ENCODE measurements around the gene SGMS1. TPM values are rescaled to one million over a fixed set of nuclear protein-coding genes. Genes with fewer than 3 reads are reported as not detected.

The SGMS1 gene
- total and polyA plus RNA-seq, 12 donors: 7.3 to 24.3 (median 17.1) TPM

GRCh38 chr10:50438049-50438936 is 185.5 kb downstream of the SGMS1 start:
- ATAC-seq (no peak), DNase-seq (no peak)
- Histone ChIP-seq H3K36me3 (no peaks in the 10 kb centered on the region), H3K9me3 (no peaks in the 10 kb centered on the region), H3K27ac (no peak overlapping the region), H3K4me3 (no peak overlapping the region), H3K27me3 (no peaks in the 10 kb centered on the region), H3K4me1 (peaks cover 0 to 35% (median 0%) of the 10 kb centered on the region in 9 donors)
- WGBS, 2 donors: 87 to 95% methylated on average over 6 of the region's 6 CpGs
- TF ChIP-seq CTCF (IDR thresholded peaks at IDR 0.05): no peak
- intact Hi-C loops (cut with DNase I): no loop called here

- intact Hi-C loops (cut with DNase I): no loop called here
- WGBS, 2 donors: 92 to 100% methylated on average over 1 of the region's 1 CpG
- H3K27ac ChIP-seq: peak overlapping the region in 1 of 10 donors; percentile 24
- no peak overlapping the region for H3K4me3 ChIP-seq
- no peaks in the 10 kb centered on the region for H3K36me3 ChIP-seq
- ATAC-seq (no peak), DNase-seq (no peak)
- no peaks in the 10 kb centered on the region for H3K27me3 ChIP-seq
- no peaks in the 10 kb centered on the region for H3K9me3 ChIP-seq
- peaks cover 0 to 38% (median 2%) of the 10 kb centered on the region in 9 donors for H3K4me1 ChIP-seq
- TF ChIP-seq CTCF (IDR thresholded peaks at IDR 0.05): no peak
Measured at GRCh38 chr10:50437248-50437647, 186.5 kb downstream of the SGMS1 start.

GRCh38 chr10:50436805-50437204 is 187.0 kb downstream of the SGMS1 start:
- no peak for TF ChIP-seq CTCF (IDR thresholded peaks at IDR 0.05)
- H3K9me3 ChIP-seq: no peaks in the 10 kb centered on the region
- no peak for DNase-seq
- H3K4me1 ChIP-seq: peaks cover 0 to 43% (median 6%) of the 10 kb centered on the region in 9 donors
- H3K27ac ChIP-seq: no peak overlapping the region
- H3K4me3 ChIP-seq: no peak overlapping the region
- intact Hi-C loops (cut with DNase I): no loop called here
- no peaks in the 10 kb centered on the region for H3K27me3 ChIP-seq
- H3K36me3 ChIP-seq: no peaks in the 10 kb centered on the region
- ATAC-seq: no peak
- 96% methylated on average over 4 of the region's 4 CpGs for WGBS, 2 donors

DNA sequence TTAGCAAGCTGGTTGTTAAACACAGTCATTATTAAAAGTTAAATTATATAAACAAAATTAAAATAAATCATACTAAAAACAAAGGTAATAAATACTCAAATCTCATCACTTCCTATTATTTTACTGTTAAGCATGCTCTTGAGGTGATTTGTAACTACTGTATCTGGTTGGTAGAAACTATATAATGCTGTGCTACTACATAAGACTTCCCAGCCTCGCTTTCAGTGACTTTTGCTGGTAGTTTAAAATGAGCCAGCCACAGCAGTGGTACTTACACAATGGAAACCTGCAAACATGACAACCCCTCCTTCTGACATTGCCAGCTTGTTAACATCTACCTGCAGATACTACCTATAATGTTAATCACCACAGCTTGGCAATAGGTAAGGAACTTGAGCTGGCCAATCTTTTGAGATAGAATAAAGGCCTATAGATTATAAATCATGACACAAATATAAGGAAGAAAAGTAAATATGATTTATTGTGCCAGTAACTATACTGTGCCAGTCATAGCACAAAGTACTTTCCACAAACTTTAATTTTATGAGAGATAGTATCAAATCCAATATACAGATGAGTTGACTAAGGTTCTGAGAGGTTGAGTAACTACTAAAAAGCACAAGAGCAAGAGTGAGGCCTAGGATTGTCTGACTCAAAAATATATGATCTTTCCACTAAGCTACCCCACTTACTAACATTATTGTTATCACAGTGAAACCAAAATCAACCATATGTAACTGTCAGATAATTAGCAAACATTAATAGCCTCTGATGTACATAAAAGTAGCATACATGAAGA is 191.3 kb downstream of the SGMS1 start:
- DNase-seq (no peak), ATAC-seq (no peak)
- intact Hi-C loops (cut with DNase I): no loop called here
- Histone ChIP-seq H3K4me1 (peaks cover 0 to 33% (median 15%) of the 10 kb centered on the region in 9 donors), H3K9me3 (no peaks in the 10 kb centered on the region), H3K27ac (peak overlapping the region in 6 of 10 donors; percentile 39 to 81 (median 72)), H3K36me3 (no peaks in the 10 kb centered on the region), H3K27me3 (no peaks in the 10 kb centered on the region), H3K4me3 (no peak overlapping the region)
- 96 to 98% methylated on average over 1 of the region's 1 CpG for WGBS, 2 donors
- TF ChIP-seq CTCF (IDR thresholded peaks at IDR 0.05): no peak

All from heart right ventricle (tissue), 16 donors.